Measurements from ENCODE around the gene STT3A. TPM values are rescaled to one million over a fixed set of nuclear protein-coding genes. Genes with fewer than 3 reads are reported as not detected.

STT3A gene
- total RNA-seq, 4 donors from 2014 or later = 36.3 to 73.1 (median 50.1) TPM

- no peak overlapping the region for H3K27ac ChIP-seq
- no peak for DNase-seq
- H3K27me3 ChIP-seq = no peaks in the 10 kb centered on the region
- TF ChIP-seq POLR2A (IDR thresholded peaks at IDR 0.05) (no peak), CTCF (IDR thresholded peaks at IDR 0.05) (no peak)
- H3K4me3 ChIP-seq = no peak overlapping the region
- peaks cover 0 to 11% (median 2%) of the 10 kb centered on the region in 4 donors for H3K4me1 ChIP-seq
- H3K36me3 ChIP-seq = peaks cover 0 to 9% (median 0%) of the 10 kb centered on the region in 3 donors
- H3K9me3 ChIP-seq = no peaks in the 10 kb centered on the region
These were observed 4.1 kb upstream of the STT3A start for GRCh38 chr11:125588505-125588904.

DNA sequence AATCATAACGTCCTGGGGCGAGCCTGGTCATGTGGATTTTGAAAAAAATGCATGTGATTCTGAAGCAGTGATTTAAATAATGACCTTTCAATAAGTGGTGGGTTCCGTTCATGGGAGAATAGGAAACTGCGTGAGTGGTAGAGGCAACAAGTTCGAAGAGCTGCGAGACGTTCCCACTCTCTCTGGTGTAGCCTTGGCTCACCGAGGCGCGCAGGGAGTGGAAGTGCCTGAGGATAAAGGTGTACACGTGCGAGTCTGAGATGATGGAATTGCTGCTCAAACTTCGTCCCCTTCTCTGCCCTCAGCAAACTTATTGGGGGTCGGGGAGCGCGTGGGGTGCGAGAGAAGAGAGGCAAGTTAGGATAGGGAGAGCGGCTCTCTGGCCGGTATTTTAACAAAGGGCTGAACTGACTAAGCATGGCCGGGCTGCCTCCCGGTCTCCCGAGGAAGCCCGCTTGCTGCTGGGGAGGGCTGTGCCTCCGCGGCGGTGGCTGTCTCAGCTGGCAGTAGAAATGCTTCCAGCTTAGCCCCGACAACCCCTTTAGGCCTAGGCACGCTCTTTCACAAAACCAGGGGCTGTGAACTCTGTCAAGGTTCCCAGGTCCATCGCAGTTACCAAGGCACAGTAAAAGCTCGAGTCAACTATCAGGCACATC is 875 bp upstream of the STT3A start:
- peaks cover 0 to 6% (median 0%) of the 10 kb centered on the region in 3 donors for H3K36me3 ChIP-seq

GRCh38 chr11:125593114-125593820 is 615 bp downstream of the STT3A start:
- no peaks in the 10 kb centered on the region for H3K27me3 ChIP-seq
- no peak for DNase-seq
- TF ChIP-seq POLR2A (IDR thresholded peaks at IDR 0.05) = no peak
- TF ChIP-seq CTCF (IDR thresholded peaks at IDR 0.05) = no peak
- H3K36me3 ChIP-seq = peaks cover 0 to 20% (median 0%) of the 10 kb centered on the region in 3 donors
- H3K9me3 ChIP-seq = no peaks in the 10 kb centered on the region
- peak overlapping the region; percentile 75 to 96 (median 78) for H3K27ac ChIP-seq
- H3K4me1 ChIP-seq = peaks cover 0 to 30% (median 3%) of the 10 kb centered on the region in 4 donors
- H3K4me3 ChIP-seq = peak overlapping the region; percentile 67 to 98 (median 85)

More for the DNA sequence above, 875 bp upstream of the STT3A start:
- peak; percentile 42 to 74 (median 63) for DNase-seq
- peak overlapping the region; percentile 96 to 100 (median 98) for H3K27ac ChIP-seq
- peaks cover 0 to 30% (median 3%) of the 10 kb centered on the region in 4 donors for H3K4me1 ChIP-seq
- H3K4me3 ChIP-seq = peak overlapping the region; percentile 76 to 98 (median 85)
- TF ChIP-seq CTCF (IDR thresholded peaks at IDR 0.05) (no peak), POLR2A (IDR thresholded peaks at IDR 0.05) (no peak)
- no peaks in the 10 kb centered on the region for H3K9me3 ChIP-seq
- H3K27me3 ChIP-seq = no peaks in the 10 kb centered on the region

GRCh38 chr11:125594958-125595357 is 2.3 kb downstream of the STT3A start:
- peaks cover 0 to 35% (median 0%) of the 10 kb centered on the region in 3 donors for H3K36me3 ChIP-seq
- H3K9me3 ChIP-seq = no peaks in the 10 kb centered on the region
- no peak overlapping the region for H3K4me3 ChIP-seq
- no peak overlapping the region for H3K27ac ChIP-seq
- peaks cover 0 to 30% (median 3%) of the 10 kb centered on the region in 4 donors for H3K4me1 ChIP-seq
- no peak for DNase-seq
- TF ChIP-seq CTCF (IDR thresholded peaks at IDR 0.05) = no peak
- no peak for TF ChIP-seq POLR2A (IDR thresholded peaks at IDR 0.05)
- H3K27me3 ChIP-seq = no peaks in the 10 kb centered on the region

DNA sequence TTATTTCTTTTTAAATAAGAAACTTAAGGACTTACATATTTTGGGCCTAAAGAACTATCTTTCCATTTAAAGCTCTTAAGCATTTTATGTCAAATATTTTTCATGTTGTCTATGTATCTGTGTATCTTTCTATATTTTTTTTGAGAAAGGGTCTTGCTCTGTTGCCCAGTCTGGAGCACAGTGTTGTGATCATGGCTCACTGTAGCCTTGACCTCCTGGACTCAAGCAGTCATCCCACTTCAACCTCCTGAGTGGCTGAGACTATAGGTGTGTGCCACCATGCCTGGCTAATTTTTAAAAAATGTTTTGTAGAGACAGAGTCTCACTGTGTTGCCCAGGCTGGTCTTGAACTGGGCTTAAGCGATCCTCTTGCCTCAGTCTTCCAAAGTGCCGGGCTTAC is 8.0 kb downstream of the STT3A start:
- Histone ChIP-seq H3K36me3 (peaks cover 0 to 90% (median 0%) of the 10 kb centered on the region in 3 donors), H3K4me1 (no peaks in the 10 kb centered on the region), H3K27ac (no peak overlapping the region), H3K27me3 (no peaks in the 10 kb centered on the region), H3K9me3 (no peaks in the 10 kb centered on the region), H3K4me3 (no peak overlapping the region)
- TF ChIP-seq POLR2A (IDR thresholded peaks at IDR 0.05) = no peak
- TF ChIP-seq CTCF (IDR thresholded peaks at IDR 0.05) = no peak
- DNase-seq = no peak

Measured in Peyer's patch (tissue), 4 donors.